ENCODE results near the gene EOLA2.
A peak's percentile ranks its signal among the peaks of the same experiment; 100 is the strongest.
"Not testable (repeated sequence)": the region's sequence is repeated elsewhere in the genome, so short reads cannot be mapped to it uniquely, and the experiment has no call there.

The EOLA2 gene

DNA sequence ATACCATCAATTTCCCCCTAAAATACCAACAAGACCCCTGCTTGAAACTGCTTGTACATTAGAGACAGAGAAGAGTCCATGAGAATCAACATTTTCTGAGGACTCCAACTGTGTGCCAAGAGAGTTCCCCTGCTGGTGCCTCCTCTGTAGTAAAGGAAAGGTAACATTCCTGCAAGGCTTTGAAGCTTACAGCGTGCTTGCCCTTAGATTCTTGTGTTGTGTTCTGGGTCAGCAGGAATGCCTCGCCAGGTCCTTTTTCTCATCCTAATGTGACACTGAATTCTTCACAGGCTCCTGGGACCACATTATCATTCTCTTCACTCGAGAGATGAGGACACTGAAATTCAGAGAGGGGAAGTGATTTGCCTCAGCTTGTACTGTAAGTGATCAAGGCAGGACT, 9.7 kb upstream of the EOLA2 start:
- Histone ChIP-seq H3K36me3 (ENCODE audit: insufficient read depth, low read length) (no peaks in the 10 kb centered on the region), H3K4me3 (ENCODE audit: low read depth, low read length) (no peak overlapping the region), H3K4me1 (ENCODE audit: control insufficient read depth, insufficient read depth, low read length, unreplicated experiment) (no peaks in the 10 kb centered on the region), H3K79me2 (ENCODE audit: control insufficient read depth, insufficient read depth, low read length, unreplicated experiment) (no peaks in the 10 kb centered on the region), H3K27me3 (ENCODE audit: insufficient read depth, low read length) (no peaks in the 10 kb centered on the region), H2AFZ (ENCODE audit: low read length, unreplicated experiment) (no peak overlapping the region), H3K27ac (ENCODE audit: low read depth, low read length) (no peak overlapping the region)

DNA sequence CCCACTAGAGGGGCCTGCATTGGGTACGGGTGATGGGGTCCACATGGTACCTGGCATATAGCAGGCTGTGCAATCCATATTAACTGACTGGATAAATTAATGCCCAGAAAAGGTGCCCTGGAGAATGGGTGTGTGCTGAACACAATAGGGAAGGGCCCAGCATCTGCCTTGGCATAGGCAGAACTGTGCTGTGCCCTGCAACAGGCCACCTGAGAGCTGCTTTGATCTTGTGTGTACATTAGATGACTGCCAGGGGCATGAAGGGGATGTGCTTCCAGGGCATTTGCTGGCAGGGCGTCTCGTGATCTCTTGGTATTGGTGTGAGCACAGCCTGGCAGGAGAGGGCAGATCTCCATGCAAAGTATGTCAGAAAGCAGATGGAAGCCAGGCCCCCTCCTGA, 8.6 kb upstream of the EOLA2 start:
- not testable (repeated sequence) for H3K27ac ChIP-seq (ENCODE audit: low read depth, low read length); H3K4me3 ChIP-seq (ENCODE audit: low read depth, low read length); H3K36me3 ChIP-seq (ENCODE audit: insufficient read depth, low read length); H3K27me3 ChIP-seq (ENCODE audit: insufficient read depth, low read length); H3K79me2 ChIP-seq (ENCODE audit: control insufficient read depth, insufficient read depth, low read length, unreplicated experiment); H2AFZ ChIP-seq (ENCODE audit: low read length, unreplicated experiment); H3K4me1 ChIP-seq (ENCODE audit: control insufficient read depth, insufficient read depth, low read length, unreplicated experiment)

- not testable (repeated sequence) for H3K36me3 ChIP-seq (ENCODE audit: insufficient read depth, low read length); H3K4me3 ChIP-seq (ENCODE audit: low read depth, low read length); H2AFZ ChIP-seq (ENCODE audit: low read length, unreplicated experiment); H3K79me2 ChIP-seq (ENCODE audit: control insufficient read depth, insufficient read depth, low read length, unreplicated experiment); H3K4me1 ChIP-seq (ENCODE audit: control insufficient read depth, insufficient read depth, low read length, unreplicated experiment); H3K27me3 ChIP-seq (ENCODE audit: insufficient read depth, low read length); H3K27ac ChIP-seq (ENCODE audit: low read depth, low read length)
Observed at GRCh38 chrX:149945820-149946219, 7.5 kb upstream of the EOLA2 start.

- not testable (repeated sequence) for H3K4me3 ChIP-seq (ENCODE audit: low read depth, low read length); H3K79me2 ChIP-seq (ENCODE audit: control insufficient read depth, insufficient read depth, low read length, unreplicated experiment); H3K4me1 ChIP-seq (ENCODE audit: control insufficient read depth, insufficient read depth, low read length, unreplicated experiment); H3K27me3 ChIP-seq (ENCODE audit: insufficient read depth, low read length); H2AFZ ChIP-seq (ENCODE audit: low read length, unreplicated experiment); H3K36me3 ChIP-seq (ENCODE audit: insufficient read depth, low read length); H3K27ac ChIP-seq (ENCODE audit: low read depth, low read length)
Observed at GRCh38 chrX:149945087-149945670, 6.9 kb upstream of the EOLA2 start.

DNA sequence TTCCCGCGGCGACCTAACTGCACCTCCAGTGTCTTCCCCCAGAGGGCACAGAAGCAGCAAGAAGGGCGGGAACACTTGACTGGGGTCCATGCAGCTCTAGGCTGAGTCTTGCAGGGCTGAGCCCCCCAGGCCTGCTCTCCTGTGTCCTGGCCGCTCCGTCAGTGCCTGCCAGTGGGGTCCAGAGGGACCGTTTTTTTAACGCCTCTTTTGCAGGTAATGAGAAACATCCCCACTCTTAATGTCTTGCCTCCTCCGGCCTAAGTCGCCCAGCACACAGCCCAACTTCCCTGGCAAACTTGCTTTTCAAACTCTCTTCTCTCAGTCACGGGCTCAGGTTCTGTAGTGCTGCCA, 2.4 kb upstream of the EOLA2 start:
- Histone ChIP-seq H3K79me2 (ENCODE audit: control insufficient read depth, insufficient read depth, low read length, unreplicated experiment) (peaks cover 11% of the 10 kb centered on the region), H3K4me3 (ENCODE audit: low read depth, low read length) (peak overlapping the region; percentile 23; the same call in 1 of the 2 replicates)
- not testable (repeated sequence) for H3K27ac ChIP-seq (ENCODE audit: low read depth, low read length); H3K27me3 ChIP-seq (ENCODE audit: insufficient read depth, low read length); H3K36me3 ChIP-seq (ENCODE audit: insufficient read depth, low read length); H2AFZ ChIP-seq (ENCODE audit: low read length, unreplicated experiment); H3K4me1 ChIP-seq (ENCODE audit: control insufficient read depth, insufficient read depth, low read length, unreplicated experiment)

- no peak overlapping the region for H2AFZ ChIP-seq (ENCODE audit: low read length, unreplicated experiment)
- H3K79me2 ChIP-seq (ENCODE audit: control insufficient read depth, insufficient read depth, low read length, unreplicated experiment), result peaks cover 11% of the 10 kb centered on the region
- no peaks in the 10 kb centered on the region for H3K27me3 ChIP-seq (ENCODE audit: insufficient read depth, low read length)
- H3K27ac ChIP-seq (ENCODE audit: low read depth, low read length), result peak overlapping the region; percentile 98
- no peaks in the 10 kb centered on the region for H3K4me1 ChIP-seq (ENCODE audit: control insufficient read depth, insufficient read depth, low read length, unreplicated experiment)
- H3K4me3 ChIP-seq (ENCODE audit: low read depth, low read length), result peak overlapping the region; percentile 78
- no peaks in the 10 kb centered on the region for H3K36me3 ChIP-seq (ENCODE audit: insufficient read depth, low read length)
Observed at GRCh38 chrX:149939905-149940673, 1.8 kb upstream of the EOLA2 start.

DNA sequence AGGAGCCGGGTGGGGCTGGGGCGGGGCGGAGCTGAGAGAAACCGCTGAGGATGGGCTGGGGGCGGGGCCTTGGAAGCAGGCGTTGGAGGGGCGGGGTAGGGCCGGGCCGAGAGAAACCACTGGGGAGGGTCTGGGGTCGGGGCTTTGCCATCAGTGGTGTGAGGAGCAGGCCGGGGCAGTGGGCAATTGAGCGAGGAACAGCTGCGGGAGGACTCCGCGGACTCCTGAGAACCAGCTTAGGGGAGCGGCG, 1.3 kb upstream of the EOLA2 start:
- Histone ChIP-seq H2AFZ (ENCODE audit: low read length, unreplicated experiment) (no peak overlapping the region), H3K27me3 (ENCODE audit: insufficient read depth, low read length) (no peaks in the 10 kb centered on the region), H3K4me3 (ENCODE audit: low read depth, low read length) (peak overlapping the region; percentile 78), H3K4me1 (ENCODE audit: control insufficient read depth, insufficient read depth, low read length, unreplicated experiment) (no peaks in the 10 kb centered on the region), H3K79me2 (ENCODE audit: control insufficient read depth, insufficient read depth, low read length, unreplicated experiment) (peaks cover 11% of the 10 kb centered on the region), H3K27ac (ENCODE audit: low read depth, low read length) (peak overlapping the region; percentile 98), H3K36me3 (ENCODE audit: insufficient read depth, low read length) (no peaks in the 10 kb centered on the region)

- H3K79me2 ChIP-seq (ENCODE audit: control insufficient read depth, insufficient read depth, low read length, unreplicated experiment), result peaks cover 11% of the 10 kb centered on the region
- no peaks in the 10 kb centered on the region for H3K36me3 ChIP-seq (ENCODE audit: insufficient read depth, low read length)
- H3K27me3 ChIP-seq (ENCODE audit: insufficient read depth, low read length), result no peaks in the 10 kb centered on the region
- H2AFZ ChIP-seq (ENCODE audit: low read length, unreplicated experiment), result no peak overlapping the region
- peak overlapping the region; percentile 97; the same call in 1 of the 2 replicates for H3K4me3 ChIP-seq (ENCODE audit: low read depth, low read length)
- H3K4me1 ChIP-seq (ENCODE audit: control insufficient read depth, insufficient read depth, low read length, unreplicated experiment), result no peaks in the 10 kb centered on the region
- H3K27ac ChIP-seq (ENCODE audit: low read depth, low read length), result peak overlapping the region; percentile 98
Observed at GRCh38 chrX:149938881-149939654, 777 bp upstream of the EOLA2 start.

- Histone ChIP-seq H2AFZ (ENCODE audit: low read length, unreplicated experiment) (peak overlapping the region; percentile 71), H3K4me1 (ENCODE audit: control insufficient read depth, insufficient read depth, low read length, unreplicated experiment) (no peaks in the 10 kb centered on the region), H3K79me2 (ENCODE audit: control insufficient read depth, insufficient read depth, low read length, unreplicated experiment) (peaks cover 11% of the 10 kb centered on the region), H3K36me3 (ENCODE audit: insufficient read depth, low read length) (no peaks in the 10 kb centered on the region), H3K27me3 (ENCODE audit: insufficient read depth, low read length) (no peaks in the 10 kb centered on the region), H3K4me3 (ENCODE audit: low read depth, low read length) (peak overlapping the region; percentile 97), H3K27ac (ENCODE audit: low read depth, low read length) (peak overlapping the region; percentile 98)
Observed at GRCh38 chrX:149937871-149938426, 342 bp downstream of the EOLA2 start.

- H3K4me3 ChIP-seq (ENCODE audit: low read depth, low read length), result peak overlapping the region; percentile 97
- H3K27ac ChIP-seq (ENCODE audit: low read depth, low read length), result peak overlapping the region; percentile 98; the same call in 1 of the 2 replicates
- not testable (repeated sequence) for H3K36me3 ChIP-seq (ENCODE audit: insufficient read depth, low read length); H3K4me1 ChIP-seq (ENCODE audit: control insufficient read depth, insufficient read depth, low read length, unreplicated experiment); H3K27me3 ChIP-seq (ENCODE audit: insufficient read depth, low read length); H2AFZ ChIP-seq (ENCODE audit: low read length, unreplicated experiment)
- peaks cover 11% of the 10 kb centered on the region for H3K79me2 ChIP-seq (ENCODE audit: control insufficient read depth, insufficient read depth, low read length, unreplicated experiment)
Observed at GRCh38 chrX:149937328-149937727, 963 bp downstream of the EOLA2 start.

DNA sequence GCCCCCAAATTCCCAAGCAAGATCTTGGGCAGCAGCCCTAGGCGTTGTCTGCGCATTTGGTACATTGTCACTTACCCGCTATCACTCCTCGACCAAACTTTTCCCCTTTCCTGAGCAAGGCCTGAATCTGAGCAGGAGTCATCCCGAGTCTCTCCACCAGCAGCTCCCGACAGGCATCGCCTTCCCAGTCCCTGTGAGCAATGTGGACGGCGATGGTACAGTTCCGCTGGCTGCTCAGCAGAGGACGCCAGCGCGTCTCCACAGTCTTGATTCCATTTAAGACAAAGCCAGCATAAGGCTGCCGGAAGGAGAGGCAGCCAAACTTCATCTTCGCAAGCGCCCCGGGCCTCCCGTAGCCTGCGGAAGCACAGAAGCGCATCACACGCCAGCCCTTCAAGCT, 4.7 kb downstream of the EOLA2 start:
- H3K4me1 ChIP-seq (ENCODE audit: control insufficient read depth, insufficient read depth, low read length, unreplicated experiment); H2AFZ ChIP-seq (ENCODE audit: low read length, unreplicated experiment); H3K27me3 ChIP-seq (ENCODE audit: insufficient read depth, low read length); H3K27ac ChIP-seq (ENCODE audit: low read depth, low read length); H3K4me3 ChIP-seq (ENCODE audit: low read depth, low read length); H3K36me3 ChIP-seq (ENCODE audit: insufficient read depth, low read length): not testable (repeated sequence)
- peaks cover 11% of the 10 kb centered on the region for H3K79me2 ChIP-seq (ENCODE audit: control insufficient read depth, insufficient read depth, low read length, unreplicated experiment)

Measured in ACC112 (cell line).